ENCODE measurements around the gene CCDC88B. TPM values are rescaled to one million over a fixed set of nuclear protein-coding genes. Genes with fewer than 3 reads are reported as not detected.
"Not testable (repeated sequence)": the region's sequence is repeated elsewhere in the genome, so short reads cannot be mapped to it uniquely, and the experiment has no call there.

Gene CCDC88B
- polyA plus RNA-seq, 4 donors, result 2.7 to 5.2 (median 3.6) TPM

- DNase-seq (ENCODE audit: low read depth in 4 of 4, low spot score in 3 of 4), result peak; percentile 91 to 98 (median 96)
These were observed 34.8 kb upstream of the CCDC88B start, which contains the start of gene ESRRA for GRCh38 chr11:64305075-64305690. Gene ESRRA (plus strand): TSS chr11:64305524. CDS start chr11:64307180, 1,656 bp downstream.

GRCh38 chr11:64305691-64306562, 34.1 kb upstream of the CCDC88B start:
- DNase-seq (ENCODE audit: low read depth in 4 of 4, low spot score in 3 of 4), result no peak

- no peak for DNase-seq (ENCODE audit: low read depth in 4 of 4, low spot score in 3 of 4)
These were observed 33.5 kb upstream of the CCDC88B start for GRCh38 chr11:64306563-64306875.

GRCh38 chr11:64306876-64307622, 33.0 kb upstream of the CCDC88B start:
- DNase-seq (ENCODE audit: low read depth in 4 of 4, low spot score in 3 of 4), result no peak

- not testable (repeated sequence) for DNase-seq (ENCODE audit: low read depth in 4 of 4, low spot score in 3 of 4)
These were observed 32.2 kb upstream of the CCDC88B start for GRCh38 chr11:64307795-64308194.

GRCh38 chr11:64312947-64313346, 27.1 kb upstream of the CCDC88B start:
- DNase-seq (ENCODE audit: low read depth in 4 of 4, low spot score in 3 of 4), result no peak

- DNase-seq (ENCODE audit: low read depth in 4 of 4, low spot score in 3 of 4), result no peak
These were observed 26.4 kb upstream of the CCDC88B start for GRCh38 chr11:64313491-64314145.

GRCh38 chr11:64314146-64314804, 25.7 kb upstream of the CCDC88B start:
- DNase-seq (ENCODE audit: low read depth in 4 of 4, low spot score in 3 of 4), result no peak

- no peak for DNase-seq (ENCODE audit: low read depth in 4 of 4, low spot score in 3 of 4)
These were observed 25.0 kb upstream of the CCDC88B start for GRCh38 chr11:64314805-64315561.

GRCh38 chr11:64315667-64316526, 24.1 kb upstream of the CCDC88B start:
- DNase-seq (ENCODE audit: low read depth in 4 of 4, low spot score in 3 of 4), result not testable (repeated sequence)

GRCh38 chr11:64316672-64317324, 23.2 kb upstream of the CCDC88B start:
- no peak for DNase-seq (ENCODE audit: low read depth in 4 of 4, low spot score in 3 of 4)

GRCh38 chr11:64317325-64317960, 22.6 kb upstream of the CCDC88B start, which contains the start of gene TRMT112:
Gene TRMT112 (minus strand): TSS chr11:64317559. CDS start chr11:64317526, 33 bp downstream.
- DNase-seq (ENCODE audit: low read depth in 4 of 4, low spot score in 3 of 4), result peak; percentile 86 to 94 (median 92)

- peak; percentile 89 to 91 (median 90) for DNase-seq (ENCODE audit: low read depth in 4 of 4, low spot score in 3 of 4)
These were observed 21.8 kb upstream of the CCDC88B start, which contains the start of gene PRDX5 for GRCh38 chr11:64317961-64318765. Gene PRDX5 (plus strand): TSS chr11:64318121. CDS start chr11:64318216, 95 bp downstream.

GRCh38 chr11:64318766-64319761, 20.9 kb upstream of the CCDC88B start:
- DNase-seq (ENCODE audit: low read depth in 4 of 4, low spot score in 3 of 4), result no peak

GRCh38 chr11:64320556-64320955, 19.4 kb upstream of the CCDC88B start:
- no peak for DNase-seq (ENCODE audit: low read depth in 4 of 4, low spot score in 3 of 4)
